ENCODE measurements around the gene CCSER2. TPM values are rescaled to one million over a fixed set of nuclear protein-coding genes. Genes with fewer than 3 reads are reported as not detected.

CCSER2 gene
- total and polyA plus RNA-seq, 8 donors: 7.0 to 87.9 (median 27.1) TPM

GRCh38 chr10:84423719-84424118 is 95.3 kb downstream of the CCSER2 start:
- H3K36me3 ChIP-seq: peaks cover 0 to 15% (median 10%) of the 10 kb centered on the region in 4 donors
- H3K9me3 ChIP-seq: peaks cover 0 to 12% (median 0%) of the 10 kb centered on the region in 4 donors
- H3K27me3 ChIP-seq: no peaks in the 10 kb centered on the region
- 86 to 100% (median 92%) methylated on average over 1 of the region's 1 CpG for WGBS, 5 donors
- no peak for DNase-seq
- no peak overlapping the region for H3K4me3 ChIP-seq
- H3K27ac ChIP-seq: peak overlapping the region in 2 of 5 donors; percentile 81 to 86
- peaks cover 11 to 47% (median 32%) of the 10 kb centered on the region in 4 donors for H3K4me1 ChIP-seq
- intact Hi-C loops (cut with DNase I; ENCODE audit: low total_unique reads): no loop called here
- TF ChIP-seq CTCF (IDR thresholded peaks at IDR 0.05) (no peak), POLR2A (IDR thresholded peaks at IDR 0.05) (no peak), POLR2AphosphoS5 (IDR thresholded peaks at IDR 0.05) (no peak), EP300 (IDR thresholded peaks at IDR 0.05) (no peak)

DNA sequence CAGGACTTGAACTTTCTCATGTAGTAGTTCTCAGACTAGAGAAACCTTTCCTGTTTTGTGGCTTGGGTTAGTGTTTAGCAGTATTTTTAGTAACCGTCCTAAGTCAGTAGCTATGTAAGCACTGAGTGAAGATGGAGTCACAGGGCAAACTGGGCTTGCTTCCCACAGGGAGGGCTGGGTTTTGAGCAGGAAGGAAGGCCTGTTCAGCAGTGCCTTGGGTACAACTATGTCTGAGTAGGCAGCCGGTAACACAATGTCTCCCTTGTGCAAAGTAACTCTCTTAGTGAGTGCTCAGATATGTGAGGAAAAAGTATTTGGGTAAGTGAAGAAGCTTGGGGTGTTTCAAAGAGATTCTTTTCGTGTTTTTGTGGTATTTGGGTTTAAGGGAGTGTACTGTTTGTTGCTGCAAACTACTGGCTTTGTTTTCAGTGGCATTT is 96.4 kb downstream of the CCSER2 start:
- TF ChIP-seq POLR2A (IDR thresholded peaks at IDR 0.05): peak in 1 of 4 donors; percentile 16
- TF ChIP-seq POLR2AphosphoS5 (IDR thresholded peaks at IDR 0.05): peak; percentile 79 to 90 (median 85)
- no peak for TF ChIP-seq EP300 (IDR thresholded peaks at IDR 0.05)
- TF ChIP-seq CTCF (IDR thresholded peaks at IDR 0.05): no peak
- H3K27me3 ChIP-seq: no peaks in the 10 kb centered on the region
- H3K4me1 ChIP-seq: peaks cover 14 to 56% (median 32%) of the 10 kb centered on the region in 4 donors
- peak overlapping the region in 3 of 4 donors; percentile 12 to 19 (median 17) for H3K4me3 ChIP-seq
- H3K27ac ChIP-seq: peak overlapping the region; percentile 51 to 86 (median 76)
- H3K9me3 ChIP-seq: peaks cover 0 to 12% (median 0%) of the 10 kb centered on the region in 4 donors
- WGBS, 5 donors: 3 to 11% (median 4%) methylated on average over 3 of the region's 3 CpGs
- H3K36me3 ChIP-seq: peaks cover 0 to 15% (median 10%) of the 10 kb centered on the region in 4 donors
- DNase-seq: peak; percentile 90 to 91
- intact Hi-C loops (cut with DNase I; ENCODE audit: low total_unique reads): no loop called here

- Histone ChIP-seq H3K4me3 (no peak overlapping the region), H3K27ac (peak overlapping the region in 4 of 5 donors; percentile 6 to 86 (median 60)), H3K27me3 (no peaks in the 10 kb centered on the region), H3K36me3 (peaks cover 0 to 8% (median 0%) of the 10 kb centered on the region in 4 donors), H3K9me3 (no peaks in the 10 kb centered on the region), H3K4me1 (peaks cover 14 to 72% (median 37%) of the 10 kb centered on the region in 4 donors)
- TF ChIP-seq POLR2AphosphoS5 (IDR thresholded peaks at IDR 0.05) (peak in 1 of 3 donors; percentile 4), EP300 (IDR thresholded peaks at IDR 0.05) (no peak)
- intact Hi-C loops (cut with DNase I; ENCODE audit: low total_unique reads): no loop called here
- peak; percentile 34 to 61 for DNase-seq
- 30 to 78% (median 70%) methylated on average over 3 to 5 of the region's 5 CpGs for WGBS, 5 donors
Measured at GRCh38 chr10:84427903-84428650, 99.7 kb downstream of the CCSER2 start.

- Histone ChIP-seq H3K27ac (peak overlapping the region in 1 of 5 donors; percentile 58), H3K27me3 (no peaks in the 10 kb centered on the region), H3K36me3 (peaks cover 0 to 8% (median 0%) of the 10 kb centered on the region in 4 donors), H3K4me3 (no peak overlapping the region), H3K9me3 (no peaks in the 10 kb centered on the region), H3K4me1 (peaks cover 14 to 78% (median 39%) of the 10 kb centered on the region in 4 donors)
- WGBS, 5 donors: 74 to 97% (median 81%) methylated on average over 2 of the region's 2 CpGs
- no peak for TF ChIP-seq CTCF (IDR thresholded peaks at IDR 0.05)
- TF ChIP-seq POLR2A (IDR thresholded peaks at IDR 0.05): no peak
- TF ChIP-seq EP300 (IDR thresholded peaks at IDR 0.05): no peak
- no peak for TF ChIP-seq POLR2AphosphoS5 (IDR thresholded peaks at IDR 0.05)
- no peak for DNase-seq
- intact Hi-C loops (cut with DNase I; ENCODE audit: low total_unique reads): no loop called here
Measured at GRCh38 chr10:84428711-84429110, 100.3 kb downstream of the CCSER2 start.
